ENCODE measurements around the gene GPR25.

GPR25 gene

GRCh38 chr1:200894712-200895442, 22.1 kb downstream of the GPR25 start, which contains the start of gene INAVA:
INAVA (plus strand) TSS chr1:200894900; CDS start chr1:200898401, 3,501 bp downstream.
- no peak for DNase-seq (ENCODE audit: low read depth)

GRCh38 chr1:200895443-200895789, 22.6 kb downstream of the GPR25 start:
- no peak for DNase-seq (ENCODE audit: low read depth)

GRCh38 chr1:200895801-200896530, 23.2 kb downstream of the GPR25 start:
- DNase-seq (ENCODE audit: low read depth), result no peak

GRCh38 chr1:200896531-200897196, 23.9 kb downstream of the GPR25 start:
- no peak for DNase-seq (ENCODE audit: low read depth)

- no peak for DNase-seq (ENCODE audit: low read depth)
These were observed 24.5 kb downstream of the GPR25 start for GRCh38 chr1:200897259-200897658.

GRCh38 chr1:200899015-200899386, 26.2 kb downstream of the GPR25 start:
- DNase-seq (ENCODE audit: low read depth), result no peak

- no peak for DNase-seq (ENCODE audit: low read depth)
These were observed 26.7 kb downstream of the GPR25 start for GRCh38 chr1:200899451-200899915.

GRCh38 chr1:200899954-200900867, 27.4 kb downstream of the GPR25 start:
- DNase-seq (ENCODE audit: low read depth), result no peak

- no peak for DNase-seq (ENCODE audit: low read depth)
These were observed 28.1 kb downstream of the GPR25 start for GRCh38 chr1:200900877-200901276.

GRCh38 chr1:200901350-200901749, 28.6 kb downstream of the GPR25 start:
- DNase-seq (ENCODE audit: low read depth), result no peak

- no peak for DNase-seq (ENCODE audit: low read depth)
These were observed 29.1 kb downstream of the GPR25 start for GRCh38 chr1:200901796-200902444.

GRCh38 chr1:200903793-200904192, 31.0 kb downstream of the GPR25 start:
- no peak for DNase-seq (ENCODE audit: low read depth)

GRCh38 chr1:200904772-200905171, 32.0 kb downstream of the GPR25 start:
- DNase-seq (ENCODE audit: low read depth), result no peak

- peak; percentile 50 for DNase-seq (ENCODE audit: low read depth)
These were observed 32.8 kb downstream of the GPR25 start for GRCh38 chr1:200905411-200906052.

- no peak for DNase-seq (ENCODE audit: low read depth)
These were observed 33.7 kb downstream of the GPR25 start for GRCh38 chr1:200906491-200906890.

- DNase-seq (ENCODE audit: low read depth), result no peak
These were observed 34.9 kb downstream of the GPR25 start for GRCh38 chr1:200907611-200908097.

GRCh38 chr1:200908191-200908868, 35.5 kb downstream of the GPR25 start:
- no peak for DNase-seq (ENCODE audit: low read depth)

GRCh38 chr1:200909071-200909470, 36.3 kb downstream of the GPR25 start:
- no peak for DNase-seq (ENCODE audit: low read depth)

GRCh38 chr1:200909757-200910239, 37.0 kb downstream of the GPR25 start:
- no peak for DNase-seq (ENCODE audit: low read depth)

GRCh38 chr1:200911361-200911760, 38.6 kb downstream of the GPR25 start:
- no peak for DNase-seq (ENCODE audit: low read depth)
